ENCODE data around the gene B3GALT5.

The B3GALT5 gene

GRCh38 chr21:39657091-39657689 lies 44.5 kb downstream of the B3GALT5 start:
- no peak for TF ChIP-seq CTCF (IDR thresholded peaks at IDR 0.05; ENCODE audit: low read depth, low read length, missing control alignments)
- DNase-seq (ENCODE audit: low read depth) = no peak
- no peak overlapping the region for H3K4me3 ChIP-seq (ENCODE audit: low read depth, low read length)
- in situ Hi-C loops (cut with HindIII; ENCODE audit: low sequenced_read_pairs) = no loop called here

- H3K4me3 ChIP-seq (ENCODE audit: low read depth, low read length) = no peak overlapping the region
- no peak for DNase-seq (ENCODE audit: low read depth)
- no peak for TF ChIP-seq CTCF (IDR thresholded peaks at IDR 0.05; ENCODE audit: low read depth, low read length, missing control alignments)
- in situ Hi-C loops (cut with HindIII; ENCODE audit: low sequenced_read_pairs) = no loop called here
These were observed 45.3 kb downstream of the B3GALT5 start for GRCh38 chr21:39658066-39658465.

- in situ Hi-C loops (cut with HindIII; ENCODE audit: low sequenced_read_pairs) = no loop called here
- DNase-seq (ENCODE audit: low read depth) = no peak
- TF ChIP-seq CTCF (IDR thresholded peaks at IDR 0.05; ENCODE audit: low read depth, low read length, missing control alignments) = no peak
- no peak overlapping the region for H3K4me3 ChIP-seq (ENCODE audit: low read depth, low read length)
These were observed 46.5 kb downstream of the B3GALT5 start for GRCh38 chr21:39659070-39659815.

GRCh38 chr21:39660191-39660980 lies 47.6 kb downstream of the B3GALT5 start:
- in situ Hi-C loops (cut with HindIII; ENCODE audit: low sequenced_read_pairs) = no loop called here
- DNase-seq (ENCODE audit: low read depth) = peak; percentile 57
- no peak overlapping the region for H3K4me3 ChIP-seq (ENCODE audit: low read depth, low read length)
- no peak for TF ChIP-seq CTCF (IDR thresholded peaks at IDR 0.05; ENCODE audit: low read depth, low read length, missing control alignments)

GRCh38 chr21:39661121-39661520 lies 48.4 kb downstream of the B3GALT5 start:
- in situ Hi-C loops (cut with HindIII; ENCODE audit: low sequenced_read_pairs) = no loop called here

More at GRCh38 chr21:39661121-39661520, 48.4 kb downstream of the B3GALT5 start:
- H3K4me3 ChIP-seq (ENCODE audit: low read depth, low read length) = no peak overlapping the region
- no peak for TF ChIP-seq CTCF (IDR thresholded peaks at IDR 0.05; ENCODE audit: low read depth, low read length, missing control alignments)
- DNase-seq (ENCODE audit: low read depth) = no peak
